ENCODE data around the gene ZNF23.

Gene ZNF23

GRCh38 chr16:71464231-71464630 lies 2.2 kb upstream of the ZNF23 start:
- DNase-seq, result no peak

DNA sequence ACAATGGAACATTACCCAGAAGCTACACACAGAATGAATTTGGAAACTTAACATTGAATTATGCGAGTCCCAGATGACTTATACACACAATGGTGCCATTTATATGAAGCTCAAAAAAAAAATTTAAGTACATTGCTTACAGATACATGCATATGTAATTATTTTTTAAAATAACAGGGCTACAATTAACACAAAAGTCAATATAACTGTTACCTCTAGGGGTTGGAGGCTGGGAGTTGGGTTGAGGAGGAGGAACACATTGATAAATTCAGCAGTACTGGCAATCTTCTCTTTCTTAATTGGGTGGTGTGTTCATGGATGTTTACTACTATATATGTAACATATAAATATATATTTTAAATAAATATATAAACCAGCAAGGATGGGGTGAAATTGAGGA lies 1.1 kb downstream of the ZNF23 start:
- no peak for DNase-seq

GRCh38 chr16:71460236-71460635 lies 1.8 kb downstream of the ZNF23 start:
- no peak for DNase-seq

GRCh38 chr16:71459510-71459909 lies 2.5 kb downstream of the ZNF23 start:
- no peak for DNase-seq

DNA sequence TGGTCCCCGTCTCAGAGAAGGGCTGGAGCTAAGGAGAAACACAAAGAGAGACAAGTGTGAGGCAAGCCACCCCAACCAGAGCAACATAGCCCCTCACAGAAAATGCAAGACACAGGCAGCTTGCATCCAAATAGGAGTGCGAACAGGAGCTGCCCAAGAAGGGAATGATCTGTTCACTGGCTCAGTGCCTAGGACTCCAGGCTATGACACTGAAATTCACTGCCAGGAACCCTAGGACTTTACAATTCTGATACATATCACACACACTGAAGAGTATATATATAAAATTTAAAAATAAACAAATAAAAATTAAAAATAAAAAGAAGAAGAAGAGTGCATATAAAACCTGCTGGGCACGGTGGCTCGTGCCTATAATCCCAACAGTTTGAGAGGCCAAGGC lies 5.2 kb downstream of the ZNF23 start:
- no peak for DNase-seq

- no peak for DNase-seq
These were observed 9.0 kb downstream of the ZNF23 start for GRCh38 chr16:71453036-71453435.

- no peak for DNase-seq
These were observed 13.0 kb downstream of the ZNF23 start for GRCh38 chr16:71449020-71449419.

DNA sequence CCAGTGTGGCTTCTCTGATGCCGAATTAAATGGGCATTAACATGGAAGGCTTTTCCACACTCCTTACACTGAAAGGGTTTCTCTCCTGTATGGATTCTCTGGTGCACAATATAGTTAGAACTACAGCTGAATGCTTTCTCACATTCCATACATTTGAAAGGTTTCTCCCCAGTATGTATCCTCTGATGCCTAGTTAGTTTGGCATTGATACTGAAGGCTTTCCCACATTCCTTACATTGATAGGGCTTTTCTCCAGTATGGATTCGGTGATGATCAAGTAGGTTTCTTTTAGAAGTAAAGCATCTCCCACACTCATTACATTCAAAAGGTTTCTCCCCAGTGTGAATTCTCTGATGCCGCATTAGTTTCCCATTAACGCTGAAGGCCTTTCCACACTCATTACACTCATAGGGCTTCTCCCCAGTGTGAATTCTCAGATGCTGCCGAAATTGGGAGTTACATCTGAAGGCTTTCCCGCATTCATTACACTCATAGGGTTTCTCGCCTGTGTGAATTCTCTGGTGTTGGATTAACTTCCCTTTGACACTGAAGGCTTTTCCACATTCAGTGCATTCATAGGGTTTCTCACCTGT lies 13.7 kb downstream of the ZNF23 start:
- no peak for DNase-seq

GRCh38 chr16:71443714-71444113 lies 18.3 kb downstream of the ZNF23 start:
- DNase-seq, result no peak

- DNase-seq, result no peak
These were observed 20.0 kb downstream of the ZNF23 start, which contains the start of gene TLE7 for GRCh38 chr16:71442051-71442440. Gene TLE7 (minus strand): TSS chr16:71442054. CDS start chr16:71433324, 8,730 bp downstream.

DNA sequence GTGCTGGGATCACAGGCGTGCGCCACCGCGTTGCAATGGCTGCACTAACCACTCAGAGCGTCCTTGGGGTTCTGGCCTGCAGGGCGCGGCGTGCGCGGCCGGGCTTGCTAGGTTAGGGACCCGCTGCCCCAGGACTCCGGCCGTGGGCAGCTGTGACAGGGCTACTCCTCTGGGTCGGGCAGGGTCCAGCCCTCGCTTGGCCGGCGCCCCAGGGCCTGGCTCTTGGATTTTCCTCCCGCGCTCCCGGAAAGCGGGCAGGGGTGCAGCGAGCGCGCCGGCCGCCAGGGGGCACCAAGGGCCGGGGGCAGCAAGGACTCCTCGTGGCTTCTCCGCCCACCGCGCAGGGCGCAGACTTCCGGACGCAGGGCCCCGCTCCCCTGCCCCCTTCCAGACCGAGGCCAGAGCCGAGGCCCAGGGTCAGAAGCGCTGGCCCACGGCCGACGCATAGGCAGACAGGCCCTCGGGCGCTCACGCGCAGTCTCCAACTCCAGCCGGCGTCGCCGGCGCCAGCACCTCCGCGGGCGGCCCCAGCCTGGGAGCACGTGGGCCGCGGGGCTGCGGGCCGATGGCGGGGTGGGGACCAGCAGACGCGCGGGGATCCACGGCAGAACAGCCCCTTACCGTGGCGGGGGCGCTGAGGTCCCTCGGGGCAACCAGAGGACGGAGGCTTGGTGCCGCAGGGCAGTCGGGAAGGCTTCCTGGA lies 20.5 kb downstream of the ZNF23 start:
- DNase-seq, result no peak

DNA sequence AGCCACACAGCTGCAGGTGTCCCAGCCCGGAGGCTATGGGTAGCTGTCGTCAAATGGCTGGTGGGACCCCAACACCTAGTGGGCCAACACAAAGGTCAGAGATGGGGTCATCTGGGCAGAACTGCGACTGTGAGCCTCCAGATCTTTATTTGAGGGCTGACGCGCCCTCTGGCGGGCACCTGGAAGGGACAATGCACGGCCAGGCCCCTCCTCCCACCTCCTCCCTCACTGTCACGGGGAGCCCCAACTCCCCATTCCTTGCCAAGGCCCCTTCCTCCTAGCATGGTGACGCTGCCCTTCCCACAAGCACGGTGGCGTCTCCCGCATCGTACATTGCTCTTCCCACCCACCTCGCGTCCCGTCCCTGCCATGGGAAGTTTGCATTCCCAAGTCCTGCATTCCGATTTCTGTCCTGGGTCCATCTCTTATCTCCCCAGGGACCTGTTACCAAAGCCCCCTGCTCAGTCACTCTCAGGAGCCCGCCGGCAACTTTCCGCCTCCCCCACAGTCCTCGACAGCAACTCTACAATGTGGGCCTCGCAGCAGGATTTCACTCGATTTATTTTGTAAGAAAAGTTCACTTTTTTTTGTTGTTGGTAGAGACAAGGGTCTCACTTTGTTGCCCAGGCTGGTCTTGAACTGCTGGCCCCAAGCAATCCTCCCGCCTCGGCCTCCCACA lies 21.2 kb downstream of the ZNF23 start:
- no peak for DNase-seq

DNA sequence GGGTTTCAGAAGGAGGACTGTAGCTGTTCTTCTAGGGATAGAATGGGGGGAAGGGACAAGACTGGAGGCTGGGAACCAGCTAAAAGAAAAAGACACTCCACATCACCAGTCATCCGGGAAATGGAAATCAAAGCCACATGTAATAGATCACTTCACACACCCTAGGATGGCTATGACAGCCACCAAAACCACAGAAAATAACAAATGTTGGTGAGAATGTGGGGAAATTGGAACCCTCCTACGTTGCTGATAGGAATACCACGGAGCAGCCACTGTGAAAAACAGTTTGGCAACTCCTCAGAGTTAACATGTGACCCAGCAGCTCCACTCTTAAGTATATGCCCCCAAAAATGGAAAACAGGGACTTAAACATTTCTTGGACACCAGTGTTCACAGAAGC lies 22.5 kb downstream of the ZNF23 start:
- DNase-seq, result no peak

DNA sequence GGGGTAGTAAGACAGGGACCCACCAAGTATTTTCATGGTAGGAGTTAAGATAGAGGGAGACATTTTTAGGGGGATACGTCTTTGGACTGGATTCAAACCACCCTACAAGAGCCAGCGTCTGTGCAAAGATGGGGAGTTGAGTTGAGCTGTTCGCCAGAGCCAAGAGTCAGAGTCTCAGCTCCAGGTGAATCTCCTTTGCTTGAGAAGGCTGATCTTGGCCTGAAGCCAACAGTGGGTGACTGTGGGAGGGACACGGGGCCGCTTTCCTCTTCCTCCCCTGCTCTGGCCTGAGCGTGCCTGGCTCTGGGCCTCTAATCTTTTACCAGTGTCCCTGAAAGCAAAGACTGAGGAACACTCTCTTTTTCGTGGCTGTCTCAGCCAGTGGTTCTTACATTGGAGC lies 25.6 kb downstream of the ZNF23 start:
- DNase-seq, result no peak

DNA sequence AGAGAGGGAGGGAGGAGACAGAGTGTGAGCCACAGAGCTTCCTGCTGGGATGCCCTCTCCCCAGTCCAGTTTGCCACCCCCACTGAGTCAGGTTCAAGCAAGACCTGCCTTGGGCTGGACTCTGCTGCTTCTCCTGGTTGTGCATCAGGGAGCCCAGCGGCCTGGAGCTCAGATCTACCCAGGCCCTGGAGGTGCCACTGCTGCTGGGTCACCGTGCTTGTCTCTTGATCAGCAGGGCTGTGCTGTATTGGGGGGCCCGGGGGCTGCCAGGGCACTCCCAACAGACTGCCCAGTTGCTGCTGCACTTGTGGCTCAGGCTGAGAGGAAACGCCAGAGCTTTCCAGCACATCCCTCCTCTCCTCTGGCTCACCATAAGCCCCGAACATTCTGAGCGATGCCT lies 29.1 kb downstream of the ZNF23 start:
- no peak for DNase-seq

DNA sequence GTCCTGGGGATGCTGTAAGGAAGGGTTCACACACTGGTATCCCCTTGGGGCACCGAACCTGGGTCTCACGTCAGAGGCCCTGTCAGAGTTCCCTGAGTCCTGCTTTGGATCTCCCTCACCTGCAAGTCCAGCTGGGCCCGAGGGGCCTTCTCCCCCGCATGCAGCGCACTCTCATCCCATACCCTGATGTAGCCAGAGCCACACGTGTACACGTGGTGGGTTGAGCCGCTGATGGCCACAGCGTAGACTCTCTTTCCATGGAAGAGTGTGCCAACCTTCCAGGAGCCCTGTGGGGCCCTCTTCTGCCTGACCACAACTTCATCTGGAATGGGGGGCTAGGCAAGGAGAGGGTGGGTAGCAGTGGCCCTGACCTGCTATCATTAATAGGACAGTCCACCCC lies 30.1 kb downstream of the ZNF23 start:
- DNase-seq, result no peak

DNA sequence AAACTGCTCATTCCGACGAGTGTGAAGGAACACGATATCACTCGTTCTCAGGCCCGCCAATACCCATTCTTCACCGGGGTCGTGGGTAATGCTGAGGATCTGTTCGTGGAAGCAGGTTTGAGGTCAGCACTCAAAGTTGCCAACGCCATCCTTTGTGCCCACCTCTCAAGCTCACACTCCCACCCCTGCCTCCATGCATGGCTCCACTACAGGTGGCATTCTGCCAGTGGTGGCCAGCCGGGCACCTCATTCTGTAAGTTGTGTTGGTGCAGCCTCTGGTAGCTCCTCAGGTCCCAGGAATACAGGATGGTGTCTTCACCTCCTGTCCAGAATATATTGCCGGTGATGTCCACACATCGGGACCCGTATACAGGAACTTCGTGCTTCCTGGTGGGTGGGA lies 30.9 kb downstream of the ZNF23 start:
- no peak for DNase-seq

DNA sequence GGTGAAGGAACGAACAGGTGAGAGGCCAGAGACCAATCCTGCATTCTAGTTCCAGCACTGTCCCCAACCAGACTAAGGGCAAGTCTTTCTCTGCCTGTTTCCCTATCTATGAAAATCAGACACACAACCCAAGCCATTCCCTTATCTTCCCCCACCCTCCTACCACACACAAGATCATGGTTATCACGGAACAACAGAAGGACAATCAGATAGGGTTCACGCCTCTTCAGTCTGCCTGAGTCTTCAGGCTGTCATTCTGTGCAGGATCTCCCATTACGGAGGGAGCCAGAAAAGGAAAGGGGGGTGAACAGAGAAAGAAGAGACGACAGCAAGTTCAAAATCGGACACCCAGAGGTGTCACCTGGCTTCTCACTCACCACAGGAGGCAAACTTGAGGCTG lies 31.3 kb downstream of the ZNF23 start:
- DNase-seq, result no peak

- DNase-seq, result no peak
These were observed 32.5 kb downstream of the ZNF23 start for GRCh38 chr16:71429581-71429980.

- DNase-seq, result no peak
These were observed 33.2 kb downstream of the ZNF23 start for GRCh38 chr16:71428883-71429282.

DNA sequence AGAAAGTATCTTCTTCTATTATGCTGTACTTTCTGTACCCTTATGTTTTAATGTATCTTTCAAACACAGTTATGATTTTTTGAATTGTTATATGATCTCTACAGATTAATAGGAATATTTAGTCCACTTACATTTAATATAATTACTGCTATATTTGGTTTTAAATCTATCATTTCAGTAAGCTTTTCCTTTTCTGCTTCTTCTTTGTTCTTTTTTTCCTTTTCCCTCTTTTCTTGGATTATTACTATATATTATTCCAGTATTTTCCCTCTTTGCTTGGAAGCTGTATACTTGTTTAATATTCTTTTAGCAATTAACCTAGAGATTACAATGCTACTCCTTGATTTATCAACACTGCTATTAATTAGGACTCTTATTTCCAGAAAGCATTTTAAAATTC lies 33.7 kb downstream of the ZNF23 start:
- no peak for DNase-seq

DNA sequence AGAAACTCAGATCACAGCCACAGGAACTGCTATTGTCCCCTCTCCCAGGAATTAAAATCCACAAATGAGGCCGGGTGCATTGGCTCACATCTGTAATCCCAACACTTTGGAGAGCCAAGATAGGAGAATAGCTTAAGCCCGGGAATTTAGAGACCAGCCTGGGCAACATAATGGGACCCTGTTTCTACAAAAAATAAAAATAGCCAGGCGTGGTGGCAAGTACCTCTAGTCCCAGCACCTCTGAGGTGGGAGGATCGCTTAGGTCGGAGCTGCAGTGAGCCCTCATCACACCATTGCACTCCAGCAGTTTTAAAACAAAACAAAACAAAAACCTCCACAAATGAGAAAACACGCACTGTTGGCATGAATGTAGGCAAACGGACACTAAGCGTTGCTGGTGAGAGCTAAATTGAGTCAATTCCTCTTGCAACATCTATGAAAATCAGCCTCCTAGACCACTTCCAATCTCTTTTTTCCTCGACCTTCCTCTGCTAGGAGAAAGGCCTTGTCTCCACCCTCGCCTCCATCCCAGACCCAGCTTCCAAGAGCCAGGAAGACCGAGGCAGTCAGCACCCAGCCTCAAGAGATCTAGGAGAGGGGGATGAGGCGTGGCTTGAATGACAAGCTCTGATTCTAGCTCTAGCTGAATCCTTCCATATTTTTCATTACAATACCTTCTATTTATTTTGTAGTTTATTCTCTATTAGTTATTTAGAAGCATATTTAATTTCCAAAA lies 35.0 kb downstream of the ZNF23 start:
- no peak for DNase-seq

- peak; percentile 71 for DNase-seq
These were observed 35.8 kb downstream of the ZNF23 start for GRCh38 chr16:71426069-71426879.

Data from NCI-H2171 treated with DMSO at 0.1 percent for 48 hours (cell line).